Activated naive CD4-positive, alpha-beta T cell treated with Interleukin-2 at 50 U/mL for 16 hours (primary cell): ENCODE results near the gene SMYD3.

ENCODE experiments used
- DNase-seq: peaks from one replicate; pipeline ENCODE4 v3.0.0-alpha.2; 2020

SMYD3 gene

DNA sequence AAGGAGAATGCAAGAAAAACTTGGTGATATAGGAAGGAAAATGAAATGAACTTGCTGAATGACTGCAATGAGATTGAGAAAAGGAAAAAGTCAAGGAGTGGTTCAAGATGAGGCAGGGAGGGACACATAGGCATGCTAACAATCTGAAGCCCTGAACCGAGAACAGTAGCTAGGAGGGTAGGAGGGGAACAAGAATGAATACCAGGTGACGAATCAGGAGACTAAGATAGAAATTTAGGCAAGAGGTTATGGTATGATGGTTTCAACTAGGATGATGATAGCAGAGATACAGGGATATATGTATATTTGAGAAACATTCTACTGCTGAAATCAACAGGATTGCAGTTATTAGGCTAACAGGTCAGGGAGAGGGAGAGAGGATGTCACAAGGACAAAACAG is 44.1 kb downstream of the SMYD3 start:
- no peak for DNase-seq

DNA sequence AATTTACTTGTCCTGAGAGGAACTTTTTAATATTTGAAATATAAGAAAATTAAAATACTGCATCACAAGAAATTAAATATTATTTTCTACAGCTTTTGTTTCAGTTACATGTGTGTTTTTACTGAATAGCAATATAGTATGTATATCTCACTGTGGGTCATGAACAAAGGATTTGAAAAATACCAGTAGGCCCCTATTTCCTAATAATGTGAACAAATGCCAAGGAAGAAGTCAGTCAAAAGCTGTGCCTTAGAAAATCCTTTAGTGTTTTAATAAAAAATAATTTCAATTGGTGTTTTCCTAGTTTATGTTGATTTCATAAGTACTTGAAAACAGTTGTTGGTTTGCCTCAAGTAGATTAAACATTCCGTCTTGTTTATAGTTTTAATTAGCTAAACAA is 46.7 kb downstream of the SMYD3 start:
- no peak for DNase-seq

DNA sequence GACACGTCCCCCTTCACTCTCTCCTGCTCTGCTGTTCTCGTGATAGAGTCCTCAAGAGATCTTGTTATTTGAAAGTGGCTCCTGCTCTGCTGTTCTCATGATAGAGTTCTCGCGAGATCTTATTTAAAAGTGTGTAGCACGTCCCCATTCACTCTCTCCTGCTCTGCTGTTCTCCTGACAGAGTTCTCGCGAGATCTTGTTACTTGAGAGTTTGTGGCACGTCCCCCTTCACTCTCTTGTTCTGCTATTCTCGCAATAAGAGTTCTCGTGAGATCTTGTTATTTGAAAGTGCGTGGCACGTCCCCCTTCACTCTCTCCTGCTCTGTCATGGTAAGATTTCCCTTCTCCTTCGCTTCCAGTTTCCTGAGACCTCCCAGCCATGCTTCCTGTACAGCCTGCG is 47.9 kb downstream of the SMYD3 start:
- DNase-seq = no peak

DNA sequence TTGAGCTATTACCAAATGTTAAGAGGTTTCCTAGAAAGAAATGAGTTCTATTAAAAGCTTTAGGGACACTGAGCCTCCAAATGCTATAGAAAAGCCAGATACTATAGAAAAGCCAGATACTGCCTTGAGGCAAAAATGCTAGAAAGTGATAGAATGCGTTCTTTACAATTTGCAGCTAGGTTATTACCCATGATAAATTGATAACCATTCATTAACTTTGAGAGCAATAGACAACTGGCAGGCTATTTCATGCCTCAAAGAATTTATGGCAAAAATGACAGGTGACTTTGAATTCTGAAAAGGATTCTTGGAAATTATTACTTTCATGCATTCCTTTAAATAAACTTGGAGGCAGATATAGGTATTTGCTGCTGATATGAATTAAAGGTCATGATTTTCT is 51.6 kb downstream of the SMYD3 start:
- no peak for DNase-seq

DNA sequence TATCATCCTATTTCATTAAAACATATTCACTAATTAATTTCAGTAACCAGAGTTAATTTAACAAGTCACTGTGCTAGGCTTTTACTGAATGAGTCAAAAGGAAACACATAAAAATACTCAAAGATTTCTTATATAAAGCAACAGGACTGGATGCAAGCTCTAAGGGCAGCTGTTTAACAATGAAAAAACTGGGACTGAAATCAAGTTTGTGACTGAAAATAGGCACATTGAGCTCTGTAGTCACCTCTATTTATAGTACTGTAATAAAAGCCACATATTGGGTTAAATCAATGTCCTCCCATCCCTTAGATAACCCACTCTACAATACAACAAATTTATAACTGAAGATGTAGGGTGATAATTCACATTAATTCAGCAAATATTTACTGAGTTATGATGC is 52.4 kb downstream of the SMYD3 start:
- DNase-seq = no peak

DNA sequence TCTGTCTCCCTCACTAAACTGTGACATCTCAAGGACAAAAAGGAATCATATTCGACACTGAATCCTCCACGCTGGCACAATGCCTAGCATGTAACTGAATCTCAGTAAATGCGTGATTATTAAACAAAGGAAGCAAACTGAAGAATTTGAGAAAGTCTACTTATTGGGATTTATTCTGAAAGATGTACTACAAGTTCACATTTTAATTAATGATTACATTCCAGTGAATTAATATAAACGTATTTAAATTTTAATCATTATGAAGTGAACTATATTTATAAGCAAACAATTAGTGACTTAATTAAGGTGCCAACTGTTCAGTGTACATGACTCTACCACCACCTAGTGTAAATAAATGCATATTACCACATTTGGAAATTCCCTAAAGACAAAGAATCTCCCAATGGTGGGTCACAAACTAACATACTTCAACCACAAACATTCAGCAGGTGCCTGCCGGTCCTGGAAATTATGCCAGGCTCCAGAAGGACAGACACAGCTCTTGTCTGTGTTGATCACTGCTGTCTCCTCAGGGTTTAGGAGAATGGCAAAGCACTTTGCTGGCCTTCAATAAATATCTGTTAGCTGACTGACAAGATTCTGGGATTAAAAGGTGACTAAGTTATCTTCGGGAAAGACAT is 56.3 kb downstream of the SMYD3 start:
- DNase-seq = no peak

DNA sequence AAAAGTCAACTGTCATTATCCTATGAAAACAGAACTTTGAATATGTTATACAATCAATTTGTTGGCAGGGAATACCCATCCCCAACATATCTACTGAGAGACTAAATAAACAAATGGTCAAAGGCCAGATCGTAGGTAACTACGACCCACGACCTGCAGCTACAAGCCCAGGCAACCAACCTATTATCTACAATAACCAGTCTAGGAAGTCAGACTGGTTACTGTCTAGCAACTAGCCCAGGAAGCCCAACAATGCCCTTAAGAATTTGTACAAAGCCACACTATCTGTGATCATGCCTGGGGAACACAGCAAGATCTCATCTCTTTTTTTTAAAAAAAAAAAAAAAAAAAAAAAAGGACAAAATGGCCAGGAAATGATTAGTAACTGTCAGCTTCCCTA is 58.7 kb downstream of the SMYD3 start:
- DNase-seq = no peak

DNA sequence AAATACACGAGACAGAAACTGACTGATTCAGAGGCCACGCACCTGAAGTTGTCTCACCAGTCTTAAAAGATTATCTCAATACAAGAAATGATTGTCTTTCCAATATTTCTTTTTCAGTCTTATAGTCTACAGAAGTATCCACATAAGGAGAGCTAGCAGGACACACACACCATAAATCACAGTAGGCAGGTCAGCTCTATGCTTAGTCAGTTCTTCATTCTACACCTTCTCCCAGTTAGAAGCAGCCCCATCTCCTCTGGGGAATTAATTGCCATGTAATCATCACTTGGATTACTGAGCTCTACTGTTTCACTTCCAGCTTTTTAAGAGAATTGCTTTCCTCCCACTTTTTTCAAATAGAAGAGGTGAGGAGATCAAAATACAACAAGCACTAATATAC is 59.6 kb downstream of the SMYD3 start:
- DNase-seq = no peak

DNA sequence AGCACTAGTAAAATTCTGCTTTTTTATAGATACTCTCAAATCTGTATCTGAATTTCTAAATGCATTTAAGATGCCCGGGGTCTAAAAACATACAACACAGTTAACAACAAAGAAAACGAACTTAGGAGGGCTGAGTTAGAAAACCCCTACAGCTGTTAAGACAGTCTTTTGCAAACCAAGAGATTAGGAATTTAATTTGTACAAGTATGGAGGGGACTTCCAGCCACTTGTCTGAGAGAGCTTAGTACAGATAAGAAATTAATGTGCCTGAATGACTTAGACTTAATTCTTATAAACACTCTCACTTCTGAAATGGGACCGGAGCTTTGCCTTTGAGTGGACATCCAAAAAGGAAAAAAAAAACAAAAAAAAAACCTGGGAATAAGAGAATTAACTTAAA is 61.6 kb downstream of the SMYD3 start:
- no peak for DNase-seq

DNA sequence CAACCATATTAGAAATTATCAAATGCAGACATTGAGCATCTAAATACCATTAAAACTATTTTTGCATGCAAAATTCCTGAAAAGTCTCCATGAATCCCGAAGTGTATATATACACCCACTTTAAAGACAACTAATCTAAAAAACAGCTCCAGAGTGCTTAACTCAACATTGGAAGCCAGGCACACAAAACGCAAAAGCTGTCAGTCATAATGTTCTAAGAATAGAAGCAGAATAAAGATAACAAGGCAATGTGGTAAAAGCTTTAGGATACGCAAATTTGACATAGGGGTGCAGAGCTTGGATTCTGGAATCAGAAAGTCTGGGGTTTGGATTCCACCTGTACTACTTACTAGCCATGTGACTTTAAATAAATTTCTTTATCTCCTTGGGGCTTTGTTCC is 62.5 kb downstream of the SMYD3 start:
- no peak for DNase-seq

DNA sequence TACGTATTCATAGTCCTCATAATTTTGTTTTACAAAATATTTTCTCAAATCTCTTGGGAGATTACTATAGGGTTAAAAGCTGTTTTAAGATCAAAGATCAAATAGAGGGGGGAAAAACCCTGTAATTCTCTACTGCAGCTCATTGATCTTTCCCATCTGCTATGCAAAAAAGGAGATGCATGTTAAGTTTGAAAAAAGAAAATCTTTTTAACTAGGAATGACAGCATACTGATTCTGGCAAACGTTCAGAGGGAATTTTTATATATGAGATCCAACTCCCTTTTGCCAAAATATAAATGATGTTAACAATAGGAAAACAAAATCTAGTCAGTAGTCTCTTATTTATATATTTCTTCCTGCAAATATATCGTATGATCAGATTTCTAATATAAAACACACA is 69.1 kb downstream of the SMYD3 start:
- no peak for DNase-seq

DNA sequence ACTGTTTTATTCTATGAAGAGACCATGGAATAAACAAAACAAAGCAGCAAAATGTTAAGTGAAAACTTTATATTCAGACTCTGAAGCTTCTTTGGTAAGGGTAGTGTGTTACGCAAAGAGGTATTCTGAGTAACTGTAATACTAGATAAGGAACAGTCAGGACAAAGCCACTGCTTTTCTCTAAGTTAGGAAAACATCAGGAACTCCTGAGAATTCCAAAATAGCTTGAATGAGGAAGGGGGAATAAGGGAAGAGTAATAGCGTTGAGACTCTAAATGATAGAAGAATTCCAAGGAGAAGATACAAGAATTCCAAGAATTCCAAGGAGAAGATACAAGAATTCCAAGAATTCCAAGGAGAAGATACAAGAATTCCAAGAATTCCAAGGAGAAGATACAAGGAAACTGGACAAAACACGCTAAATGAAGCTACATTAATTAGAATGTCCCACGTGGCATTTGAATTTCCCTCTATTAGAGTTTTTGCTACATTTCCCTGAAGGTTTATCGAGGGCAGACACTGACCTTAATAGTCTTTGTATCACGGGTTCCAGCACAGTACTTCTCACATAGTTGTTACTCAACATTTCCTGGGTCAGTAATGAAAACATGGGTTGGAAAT is 71.5 kb downstream of the SMYD3 start:
- DNase-seq = no peak

DNA sequence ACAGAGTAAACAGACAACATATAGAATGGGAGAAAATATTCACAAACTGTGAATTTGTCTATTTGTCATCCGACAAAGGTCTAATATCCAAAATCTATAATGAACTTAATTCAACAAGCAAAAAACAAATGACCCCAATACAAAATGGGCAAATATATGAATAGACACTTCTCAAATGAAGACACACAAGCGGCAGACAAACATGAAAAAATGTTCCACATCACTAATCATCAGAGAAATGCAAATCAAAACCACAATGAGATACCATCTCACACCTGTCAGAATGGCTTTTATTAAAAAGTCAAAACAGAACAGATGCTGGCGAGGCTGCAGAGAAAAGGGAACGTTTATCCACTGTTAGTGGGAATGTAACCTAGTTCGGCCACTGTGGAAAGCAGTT is 72.7 kb downstream of the SMYD3 start:
- no peak for DNase-seq

DNA sequence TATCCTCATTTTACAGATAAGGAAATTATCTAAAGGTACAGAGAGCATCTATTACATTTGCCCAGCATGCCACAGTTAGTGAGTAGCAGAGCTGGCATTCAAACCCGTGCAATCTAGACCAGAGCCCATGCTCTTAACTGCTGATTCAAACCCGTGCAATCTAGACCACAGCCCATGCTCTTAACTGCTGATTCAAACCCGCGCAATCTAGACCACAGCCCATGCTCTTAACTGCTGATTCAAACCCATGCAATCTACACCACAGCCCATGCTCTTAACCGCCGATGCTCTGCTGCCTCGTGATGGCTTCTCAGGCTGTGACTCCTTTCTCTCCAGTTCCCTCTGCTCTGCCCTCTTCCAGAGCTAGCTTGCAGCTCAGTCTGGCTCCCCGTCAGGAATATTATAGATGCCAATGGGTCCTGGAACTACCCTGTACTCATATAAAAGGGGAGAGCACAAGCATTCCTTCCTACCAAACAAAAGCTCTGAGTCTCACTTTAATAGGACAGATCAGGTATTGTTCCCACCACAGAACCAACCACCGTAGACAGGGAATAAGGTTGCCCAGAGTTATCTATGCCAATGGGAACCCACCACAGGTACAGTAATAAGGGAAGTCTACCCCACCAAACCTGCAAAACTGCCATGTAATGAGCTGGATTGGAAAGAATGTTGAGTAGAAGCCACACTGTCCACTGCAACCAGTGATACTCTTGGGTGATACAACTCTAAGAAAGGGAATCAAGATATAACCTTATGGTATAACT is 78.4 kb downstream of the SMYD3 start:
- peak; percentile 20 for DNase-seq

DNA sequence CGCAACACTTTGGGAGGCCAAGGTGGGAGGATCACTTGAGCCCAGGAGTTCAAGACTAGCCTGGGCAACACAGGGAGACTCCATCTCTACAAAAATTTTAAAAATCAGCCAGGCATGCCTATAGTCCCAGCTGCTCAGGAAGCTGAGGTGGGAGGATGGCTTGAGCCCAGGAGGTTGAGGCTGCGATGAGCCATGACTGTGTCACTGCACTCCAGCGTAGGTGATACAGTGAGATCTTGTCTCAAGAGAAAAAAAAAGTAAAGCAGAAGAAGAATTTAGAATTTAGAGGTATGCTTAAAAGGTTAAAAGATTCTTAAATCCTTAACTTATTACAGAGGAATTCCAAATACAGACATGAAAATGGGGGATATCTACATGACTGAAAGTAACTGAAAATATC is 79.5 kb downstream of the SMYD3 start:
- DNase-seq = no peak

DNA sequence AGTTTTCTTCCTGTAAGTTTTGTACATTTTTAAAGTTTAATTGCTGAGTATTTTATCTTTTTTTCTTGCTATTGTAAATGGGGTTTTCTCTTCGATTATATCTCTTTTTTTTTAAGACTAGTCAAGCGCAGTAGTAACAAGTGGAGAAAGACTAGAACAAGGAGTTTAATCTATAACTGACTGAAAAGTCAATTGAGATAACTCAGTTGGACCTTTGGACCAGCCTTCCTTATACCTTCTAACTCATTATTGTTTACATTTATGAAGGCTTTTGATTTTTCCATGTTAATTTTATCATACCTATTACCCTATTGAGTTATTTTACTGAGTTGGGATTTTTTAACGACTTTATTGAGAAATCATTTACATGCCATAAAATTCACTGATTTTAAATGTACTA is 81.2 kb downstream of the SMYD3 start:
- DNase-seq = no peak

DNA sequence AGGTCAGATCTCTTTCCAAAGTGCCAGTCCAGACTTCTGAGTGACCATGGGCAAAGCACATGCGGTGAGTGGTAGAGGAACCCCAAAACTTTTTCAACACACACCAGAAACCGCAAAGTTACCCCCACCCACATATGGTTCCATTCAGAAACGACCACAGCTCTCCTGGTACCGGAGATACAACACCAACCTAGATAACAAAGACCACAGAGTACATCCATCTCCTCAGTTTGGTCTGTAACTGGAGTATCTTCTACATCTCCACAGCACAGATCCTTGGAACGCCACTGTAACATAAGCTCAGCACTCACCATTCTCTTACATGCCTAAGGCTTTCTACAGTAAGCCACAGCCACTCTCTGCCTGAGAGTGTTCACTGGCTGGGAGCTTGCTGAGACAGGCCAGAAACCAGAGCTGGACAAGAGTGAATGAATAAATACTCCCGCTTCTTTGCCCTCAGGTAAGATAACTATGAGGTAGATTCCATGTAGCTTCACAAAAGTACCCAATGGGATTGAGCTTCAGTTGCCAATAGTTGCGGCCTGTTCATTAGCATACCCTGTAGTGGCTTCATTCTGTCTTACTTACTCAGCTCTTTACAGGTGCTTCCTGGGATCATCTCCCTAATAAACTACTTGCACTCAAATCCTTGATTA is 81.8 kb downstream of the SMYD3 start:
- DNase-seq = no peak

DNA sequence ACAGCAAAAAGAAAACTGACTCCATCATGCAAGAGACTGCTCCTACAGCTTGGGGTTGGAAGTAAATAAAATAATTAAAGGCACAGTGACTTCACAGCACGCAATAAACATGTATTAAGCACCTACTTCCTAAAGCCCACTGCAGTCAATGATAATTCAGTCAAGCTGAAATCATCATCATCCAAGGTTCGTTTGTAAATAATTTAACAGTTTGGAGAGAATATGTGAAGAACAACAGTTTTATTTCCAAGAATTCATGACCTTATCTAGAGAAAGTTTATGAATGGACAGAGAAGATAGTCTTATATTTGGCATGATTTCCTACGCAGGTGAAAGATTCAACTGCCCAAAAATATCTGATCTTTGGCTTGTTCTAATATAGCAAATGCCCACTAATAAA is 86.8 kb downstream of the SMYD3 start:
- DNase-seq = no peak

DNA sequence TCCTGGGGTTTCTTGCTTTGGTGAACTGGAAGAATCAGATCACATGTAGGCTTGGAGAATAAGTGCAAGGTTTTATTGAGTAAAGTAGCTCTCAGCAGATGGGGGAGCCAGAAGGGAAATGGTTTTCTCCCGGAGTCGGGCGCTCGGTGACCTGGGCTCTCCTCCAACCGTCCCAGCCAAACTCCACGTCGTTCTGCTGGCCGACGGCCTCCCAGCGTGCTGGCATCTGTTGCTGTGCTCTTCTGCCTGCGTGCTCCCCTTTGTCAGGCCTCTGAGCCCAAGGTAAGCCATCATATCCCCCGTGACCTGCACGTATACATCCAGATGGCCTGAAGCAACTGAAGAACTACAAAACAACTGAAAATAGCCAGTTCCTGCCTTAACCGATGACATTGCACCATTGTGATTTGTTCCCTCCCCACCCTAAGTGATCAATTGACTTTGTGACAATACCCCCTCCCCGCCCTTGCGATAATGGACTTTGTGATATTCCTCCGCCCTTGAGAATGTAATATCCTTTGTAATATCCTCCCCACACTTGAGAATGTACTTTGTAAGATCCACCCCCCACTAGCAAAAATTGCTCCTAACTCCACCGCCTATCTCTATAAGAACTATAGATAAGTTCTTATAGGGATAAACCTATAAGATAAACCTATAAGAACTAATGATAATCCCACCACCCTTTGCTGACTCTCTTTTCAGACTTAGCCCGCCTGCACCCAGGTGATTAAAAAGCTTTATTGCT is 88.3 kb downstream of the SMYD3 start:
- DNase-seq = no peak

DNA sequence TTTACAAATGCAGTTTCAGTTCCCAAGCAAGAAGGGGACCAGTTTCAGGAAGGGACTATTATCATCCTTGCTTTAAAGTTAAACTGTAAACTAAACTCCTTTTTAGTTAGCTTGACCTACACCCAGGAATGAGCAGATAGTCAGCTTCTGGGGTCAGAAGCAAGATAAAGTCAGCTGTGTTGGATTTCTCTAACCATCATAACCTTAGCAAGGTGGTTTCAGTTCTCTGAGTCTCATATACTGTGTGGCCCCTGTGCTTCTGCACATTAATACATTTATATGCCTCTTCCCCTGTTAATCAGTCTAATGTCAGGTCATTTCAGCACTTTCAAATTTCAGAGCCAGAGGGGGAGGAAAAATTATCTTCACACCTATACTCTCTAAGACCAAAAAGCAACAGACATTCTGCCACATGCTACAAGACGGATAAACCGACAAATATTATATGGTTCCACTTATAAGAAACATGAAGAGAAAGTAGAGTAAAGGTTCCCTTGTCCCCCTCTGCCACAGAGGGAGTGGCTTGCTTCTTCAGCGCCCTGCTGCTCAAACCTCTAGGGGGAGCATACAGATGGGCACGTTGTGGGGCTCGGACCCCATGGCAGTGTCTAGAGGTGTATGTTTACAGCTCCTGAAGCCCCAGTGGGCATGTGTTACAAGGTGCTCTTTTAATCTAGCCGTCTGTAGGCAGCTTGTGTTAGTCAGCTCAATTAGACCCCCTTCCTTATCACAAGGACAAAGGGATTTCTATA is 89.1 kb downstream of the SMYD3 start:
- no peak for DNase-seq

DNA sequence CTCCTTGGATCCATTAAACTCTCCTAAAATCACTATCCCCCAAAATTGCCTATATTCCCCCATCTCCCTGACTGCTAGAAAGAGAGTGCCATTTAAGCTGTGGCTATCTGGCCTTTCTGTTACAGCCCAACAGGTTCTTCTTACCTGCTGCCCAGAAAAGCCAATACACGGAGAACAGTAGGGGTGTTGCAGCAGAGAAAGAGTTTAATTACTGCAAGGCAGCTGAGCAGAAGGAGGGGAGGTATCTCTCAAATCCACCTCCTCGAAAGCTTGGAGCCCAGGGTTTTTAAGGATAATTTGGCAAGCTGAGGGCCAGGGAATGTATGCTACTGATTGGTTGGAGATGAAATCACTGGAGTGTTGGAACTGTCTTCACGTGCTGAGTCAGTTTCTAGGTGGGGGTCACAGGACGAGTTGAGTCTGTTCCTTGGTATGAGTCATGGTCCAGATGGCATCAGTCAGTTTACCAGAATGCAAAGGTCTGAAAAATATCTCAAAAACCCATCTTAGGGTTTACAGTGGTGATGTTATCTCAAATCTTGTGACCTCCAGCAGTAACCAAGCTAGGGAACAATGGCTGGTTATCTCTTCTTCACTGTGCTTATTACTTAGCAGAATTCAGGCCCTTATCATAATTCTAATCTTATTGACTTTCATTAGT is 89.8 kb downstream of the SMYD3 start:
- DNase-seq = no peak

DNA sequence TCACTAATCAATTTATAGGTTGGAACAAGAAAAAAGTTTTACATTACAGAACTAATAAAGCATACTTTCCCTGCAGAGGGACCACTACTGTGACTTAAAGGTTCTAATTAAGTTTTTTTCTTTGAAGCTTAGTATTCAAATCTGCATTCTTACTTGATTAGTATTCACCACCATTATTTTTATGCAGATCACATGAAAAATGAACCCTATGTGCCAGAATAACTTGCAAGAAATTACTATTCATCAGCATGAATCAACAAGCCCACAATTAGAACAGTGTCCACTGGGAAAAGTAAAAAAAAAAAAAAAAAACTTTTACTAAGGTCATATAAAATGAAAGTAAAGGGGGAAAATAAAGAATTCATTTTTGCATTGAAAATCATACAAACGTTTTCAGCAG is 90.8 kb downstream of the SMYD3 start:
- DNase-seq = no peak
